ENCODE data around the gene LEPROT. TPM values are rescaled to one million over a fixed set of nuclear protein-coding genes. Genes with fewer than 3 reads are reported as not detected.

The LEPROT gene
- total RNA-seq, 6 experiments from 2014 or later, result 100 to 124 (median 108) TPM

DNA sequence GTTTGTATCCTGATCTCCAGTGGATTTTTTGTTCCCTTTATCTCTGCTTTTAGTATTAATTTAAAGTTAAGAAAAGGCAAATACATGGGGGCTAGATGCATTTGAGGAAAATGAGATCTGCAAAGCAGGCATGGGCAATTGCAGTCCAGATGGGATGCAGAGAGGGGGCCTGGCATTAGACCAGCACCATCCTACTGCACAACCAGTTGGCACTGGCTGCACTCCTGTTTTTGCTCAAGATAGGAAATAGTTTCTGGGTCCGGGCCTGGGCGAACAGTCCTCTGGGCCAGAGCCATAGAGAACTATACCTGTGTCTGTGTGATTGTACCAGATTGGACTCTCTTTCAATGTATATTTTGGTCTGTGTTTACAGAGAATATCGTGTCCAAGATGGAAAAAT lies 34.0 kb upstream of the LEPROT start:
- H3K4me3 Mint-ChIP-seq, result no peak overlapping the region
- no peak for DNase-seq
- no peak overlapping the region for H3K27ac Mint-ChIP-seq
- TF ChIP-seq, protein P1, sequence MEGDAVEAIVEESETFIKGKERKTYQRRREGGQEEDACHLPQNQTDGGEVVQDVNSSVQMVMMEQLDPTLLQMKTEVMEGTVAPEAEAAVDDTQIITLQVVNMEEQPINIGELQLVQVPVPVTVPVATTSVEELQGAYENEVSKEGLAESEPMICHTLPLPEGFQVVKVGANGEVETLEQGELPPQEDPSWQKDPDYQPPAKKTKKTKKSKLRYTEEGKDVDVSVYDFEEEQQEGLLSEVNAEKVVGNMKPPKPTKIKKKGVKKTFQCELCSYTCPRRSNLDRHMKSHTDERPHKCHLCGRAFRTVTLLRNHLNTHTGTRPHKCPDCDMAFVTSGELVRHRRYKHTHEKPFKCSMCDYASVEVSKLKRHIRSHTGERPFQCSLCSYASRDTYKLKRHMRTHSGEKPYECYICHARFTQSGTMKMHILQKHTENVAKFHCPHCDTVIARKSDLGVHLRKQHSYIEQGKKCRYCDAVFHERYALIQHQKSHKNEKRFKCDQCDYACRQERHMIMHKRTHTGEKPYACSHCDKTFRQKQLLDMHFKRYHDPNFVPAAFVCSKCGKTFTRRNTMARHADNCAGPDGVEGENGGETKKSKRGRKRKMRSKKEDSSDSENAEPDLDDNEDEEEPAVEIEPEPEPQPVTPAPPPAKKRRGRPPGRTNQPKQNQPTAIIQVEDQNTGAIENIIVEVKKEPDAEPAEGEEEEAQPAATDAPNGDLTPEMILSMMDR (IDR thresholded peaks at IDR 0.05), result no peak
- H3K4me1 Mint-ChIP-seq (ENCODE audit: low read depth), result peaks cover 16% of the 10 kb centered on the region
- H3K27me3 Mint-ChIP-seq (ENCODE audit: insufficient read depth), result peaks cover 2% of the 10 kb centered on the region; the same call in 1 of the 2 replicates
- H3K36me3 Mint-ChIP-seq (ENCODE audit: low read depth), result peaks cover 50% of the 10 kb centered on the region
- H3K9me3 Mint-ChIP-seq, result no peaks in the 10 kb centered on the region

DNA sequence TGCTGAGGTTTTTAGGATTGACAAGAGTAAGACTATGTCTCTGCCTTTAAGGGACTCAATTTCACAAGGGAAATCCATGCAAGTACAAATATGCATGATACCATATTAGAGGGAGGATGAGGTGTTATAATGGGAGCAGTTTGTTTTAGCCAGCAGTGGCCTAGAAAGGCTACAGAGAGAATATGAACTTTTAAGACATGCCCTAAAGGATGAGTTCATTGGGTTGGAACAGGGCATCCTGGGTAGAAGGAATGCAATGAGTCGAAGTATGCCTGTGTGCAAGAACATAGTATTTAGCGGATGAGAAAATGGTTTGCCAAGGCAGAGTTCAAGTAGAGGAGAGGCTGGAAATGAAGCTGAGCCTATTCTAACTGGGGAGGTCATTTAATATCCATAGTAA lies 32.6 kb upstream of the LEPROT start:
- Mint-ChIP-seq H3K9me3 (no peaks in the 10 kb centered on the region), H3K4me3 (no peak overlapping the region)

DNA sequence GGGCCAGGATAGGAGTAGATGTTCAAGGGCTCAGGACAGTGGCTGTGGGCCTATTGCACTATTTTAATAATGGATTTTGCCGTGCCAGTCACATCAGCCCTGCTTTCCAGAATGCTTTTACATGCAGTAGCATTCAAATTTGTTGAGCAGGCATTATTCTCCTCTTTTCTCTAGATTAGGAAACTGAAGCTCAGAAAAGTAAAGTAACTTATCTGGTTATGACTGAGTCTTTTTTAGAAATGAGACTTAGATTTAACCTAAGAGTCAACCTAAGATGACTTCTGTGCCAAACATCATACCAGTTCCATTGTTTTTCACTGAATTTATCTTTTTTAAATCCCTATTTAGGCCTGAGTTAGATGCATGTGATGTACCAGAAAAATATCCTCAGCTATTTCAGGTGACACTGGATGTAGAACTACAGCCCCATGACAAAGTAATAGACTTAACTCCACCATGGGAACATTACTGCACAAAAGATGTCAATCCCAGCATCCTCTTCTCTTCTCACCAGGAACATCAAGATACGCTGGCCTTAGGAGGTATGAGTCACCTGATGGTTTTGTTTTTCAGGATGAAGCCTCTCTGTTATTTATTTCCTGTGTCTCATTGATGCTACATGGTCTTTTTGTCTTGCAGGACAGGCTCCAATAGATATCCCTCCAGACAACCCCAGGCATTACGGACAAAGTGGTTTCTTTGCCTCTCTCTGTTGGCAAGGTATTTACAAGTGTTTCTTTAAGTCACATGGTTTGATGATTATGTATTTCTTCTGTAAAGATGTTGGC lies 31.4 kb upstream of the LEPROT start:
- Mint-ChIP-seq H3K27ac (no peak overlapping the region), H3K9me3 (no peaks in the 10 kb centered on the region), H3K4me1 (ENCODE audit: low read depth) (peaks cover 22% of the 10 kb centered on the region), H3K4me3 (no peak overlapping the region), H3K27me3 (ENCODE audit: insufficient read depth) (0 out of 2 replicates have a peak, but pooled peaks cover 2% of the 10 kb centered on the region), H3K36me3 (ENCODE audit: low read depth) (peaks cover 48% of the 10 kb centered on the region)
- TF ChIP-seq, protein P1 (IDR thresholded peaks at IDR 0.05), result no peak
- no peak for DNase-seq

More for the DNA sequence above, 32.6 kb upstream of the LEPROT start:
- Mint-ChIP-seq H3K27me3 (ENCODE audit: insufficient read depth) (peaks cover 2% of the 10 kb centered on the region; the same call in 1 of the 2 replicates), H3K4me1 (ENCODE audit: low read depth) (peaks cover 15% of the 10 kb centered on the region), H3K36me3 (ENCODE audit: low read depth) (peaks cover 53% of the 10 kb centered on the region), H3K27ac (no peak overlapping the region)
- no peak for DNase-seq
- TF ChIP-seq, protein P1 (IDR thresholded peaks at IDR 0.05), result no peak

DNA sequence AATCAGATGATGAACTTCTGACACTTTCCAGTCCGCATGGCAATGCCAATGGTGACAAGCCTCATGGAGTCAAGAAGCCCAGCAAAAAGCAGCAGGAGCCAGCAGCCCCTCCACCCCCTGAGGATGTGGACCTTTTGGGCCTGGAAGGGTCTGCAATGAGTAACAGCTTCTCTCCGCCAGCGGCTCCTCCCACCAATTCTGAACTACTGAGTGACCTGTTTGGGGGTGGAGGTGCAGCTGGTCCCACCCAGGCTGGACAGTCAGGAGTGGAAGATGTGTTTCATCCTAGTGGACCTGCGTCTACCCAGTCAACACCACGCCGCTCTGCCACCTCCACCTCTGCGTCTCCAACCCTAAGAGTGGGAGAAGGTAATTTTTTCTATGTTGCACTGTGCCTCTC lies 28.0 kb upstream of the LEPROT start:
- TF ChIP-seq, protein P1 (IDR thresholded peaks at IDR 0.05), result no peak
- H3K27ac Mint-ChIP-seq, result no peak overlapping the region
- no peak overlapping the region for H3K4me3 Mint-ChIP-seq
- H3K4me1 Mint-ChIP-seq (ENCODE audit: low read depth), result peaks cover 31% of the 10 kb centered on the region
- H3K9me3 Mint-ChIP-seq, result no peaks in the 10 kb centered on the region
- DNase-seq, result no peak
- no peaks in the 10 kb centered on the region for H3K27me3 Mint-ChIP-seq (ENCODE audit: insufficient read depth)
- H3K36me3 Mint-ChIP-seq (ENCODE audit: low read depth), result peaks cover 46% of the 10 kb centered on the region

DNA sequence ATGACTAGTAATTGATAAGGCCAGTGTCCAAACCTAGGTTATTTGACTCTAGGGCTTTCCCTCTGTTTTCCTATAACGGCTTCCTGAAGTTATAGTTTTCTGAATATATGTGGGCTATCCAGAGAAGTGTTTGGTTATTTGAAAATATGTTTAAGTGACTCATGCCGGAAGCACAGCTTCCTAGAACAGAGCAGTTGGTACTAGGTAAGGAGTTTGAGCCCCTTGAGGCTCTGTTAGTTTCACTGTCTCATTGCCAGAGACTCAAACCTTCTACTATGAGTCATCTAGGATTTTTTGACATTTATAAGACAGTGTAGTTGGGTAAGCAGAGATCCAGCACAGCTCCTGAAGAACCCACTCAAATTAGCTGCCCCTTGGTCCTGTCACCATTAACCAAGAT lies 27.1 kb upstream of the LEPROT start:
- Mint-ChIP-seq H3K27ac (peak overlapping the region; percentile 65), H3K4me3 (no peak overlapping the region), H3K36me3 (ENCODE audit: low read depth) (peaks cover 40% of the 10 kb centered on the region), H3K27me3 (ENCODE audit: insufficient read depth) (no peaks in the 10 kb centered on the region), H3K4me1 (ENCODE audit: low read depth) (peaks cover 39% of the 10 kb centered on the region), H3K9me3 (no peaks in the 10 kb centered on the region)
- TF ChIP-seq, protein P1 (IDR thresholded peaks at IDR 0.05), result no peak
- peak; percentile 42 for DNase-seq

Data from HFFc6 (cell line).